Neuronal stem cell (in vitro differentiated cells): ENCODE data around the gene MEIOB.
"Not testable (repeated sequence)": the region's sequence is repeated elsewhere in the genome, so short reads cannot be mapped to it uniquely, and the experiment has no call there.

Experiments
- DNase-seq: peaks from one replicate; pipeline ENCODE4 v3.0.0-alpha.2; 2013; ENCODE audit warnings: low spot score
- H2AFZ ChIP-seq: one replicate; pipeline ENCODE4 v1.6.1; 2013; ENCODE audit warnings: mild to moderate bottlenecking, low read length, inconsistent platforms
- H2AK5ac ChIP-seq: 2 replicates; pipeline ENCODE4 v1.6.1; 2013; ENCODE audit warnings: low read depth, mild to moderate bottlenecking, inconsistent platforms, low read length, moderate library complexity, mixed read lengths
- H2BK120ac ChIP-seq: 2 replicates; pipeline ENCODE4 v1.6.1; 2013; ENCODE audit warnings: low read depth, mild to moderate bottlenecking, inconsistent platforms, low read length, moderate library complexity, mixed read lengths
- H2BK12ac ChIP-seq: one replicate; pipeline ENCODE4 v1.6.1; 2013; ENCODE audit warnings: low read length, inconsistent platforms
- H2BK15ac ChIP-seq: 2 replicates; pipeline ENCODE4 v1.6.1; 2013; ENCODE audit warnings: mild to moderate bottlenecking, low read length, inconsistent platforms, mixed read lengths
- H2BK5ac ChIP-seq: one replicate; pipeline ENCODE4 v1.6.1; 2013; ENCODE audit warnings: inconsistent platforms, mild to moderate bottlenecking, low read length, moderate library complexity
- H3K14ac ChIP-seq: one replicate; pipeline ENCODE4 v1.6.1; 2013; ENCODE audit warnings: low read length, inconsistent platforms
- H3K18ac ChIP-seq: 2 replicates; pipeline ENCODE4 v1.6.1; 2013; ENCODE audit warnings: low read length, inconsistent platforms
- H3K23ac ChIP-seq: 2 replicates; pipeline ENCODE4 v1.6.1; 2013; ENCODE audit warnings: low read depth, mild to moderate bottlenecking, mixed read lengths, low read length, inconsistent platforms; ENCODE audit not compliant: poor library complexity
- H3K27ac ChIP-seq: replicated peaks from 3 replicates; pipeline ENCODE4 v1.5.1; 2013; ENCODE audit warnings: low read length, inconsistent platforms
- H3K27me3 ChIP-seq, 3 experiments: 2 replicates each; pipeline ENCODE4 v1.6.1; 2013; ENCODE audit warnings: low read length in 3 of 3, mild to moderate bottlenecking in 2 of 3, inconsistent platforms in 1 of 3, low read depth in 1 of 3, mixed read lengths in 1 of 3, moderate library complexity in 1 of 3; ENCODE audit not compliant: control insufficient read depth in 3 of 3, insufficient read depth in 3 of 3
- H3K36me3 ChIP-seq, 2 donors: replicated peaks in 1 of 2; 2 replicates each; pipeline ENCODE4 v1.6.1; 2013; ENCODE audit warnings: low read length in 2 of 2; ENCODE audit not compliant: control insufficient read depth in 2 of 2, insufficient read depth in 2 of 2
- H3K4ac ChIP-seq: 2 replicates; pipeline ENCODE4 v1.6.1; 2013; ENCODE audit warnings: inconsistent platforms, mild to moderate bottlenecking, low read length, moderate library complexity
- H3K4me1 ChIP-seq, 2 donors: 1 replicate in 1 of 2; 2 replicates in 1 of 2; pipeline ENCODE4 v1.6.1; 2013; ENCODE audit warnings: low read length in 2 of 2, low read depth in 1 of 2; ENCODE audit not compliant: control insufficient read depth in 2 of 2, insufficient read depth in 1 of 2
- H3K4me2 ChIP-seq: one replicate; pipeline ENCODE4 v1.6.1; 2013; ENCODE audit warnings: mild to moderate bottlenecking, low read length, inconsistent platforms; ENCODE audit not compliant: insufficient read depth, poor library complexity, severe bottlenecking
- H3K4me3 ChIP-seq, 2 donors: 2 replicates each; pipeline ENCODE4 v1.5.1; 2013; ENCODE audit warnings: low read length in 2 of 2, mild to moderate bottlenecking in 2 of 2, inconsistent platforms in 1 of 2, moderate library complexity in 1 of 2
- H3K79me1 ChIP-seq: one replicate; pipeline ENCODE4 v1.6.1; 2013; ENCODE audit warnings: low read depth, mild to moderate bottlenecking, inconsistent platforms, low read length, moderate library complexity
- H3K9ac ChIP-seq: one replicate; pipeline ENCODE4 v1.6.1; 2013; ENCODE audit warnings: mild to moderate bottlenecking, low read depth, low read length, inconsistent platforms; ENCODE audit not compliant: poor library complexity
- H3K9me3 ChIP-seq, 2 donors: replicated peaks in 1 of 2; 2 replicates each; pipeline versions ENCODE3 to v1.6.1; 2013; ENCODE audit warnings: low read length in 2 of 2, mild to moderate bottlenecking in 2 of 2, inconsistent platforms in 1 of 2, low read depth in 1 of 2, mixed read lengths in 1 of 2, moderate library complexity in 1 of 2; ENCODE audit not compliant: control insufficient read depth in 2 of 2, insufficient read depth in 1 of 2
- H4K8ac ChIP-seq: one replicate; pipeline ENCODE4 v1.6.1; 2013; ENCODE audit warnings: low read depth, mild to moderate bottlenecking, inconsistent platforms, low read length, moderate library complexity
- H4K91ac ChIP-seq: one replicate; pipeline ENCODE4 v1.6.1; 2013; ENCODE audit warnings: low read length, low read depth, mild to moderate bottlenecking, inconsistent platforms; ENCODE audit not compliant: poor library complexity
- WGBS, 2 donors: extraction: QIAGEN DNeasy Blood & Tissue Kit; methylation state at CpG; one replicate each; pipeline ENCODE4 v1.1.7; 2013; ENCODE audit warnings: missing lambda C conversion rate in 2 of 2, mixed read lengths in 1 of 2; ENCODE audit not compliant: insufficient read length in 2 of 2, insufficient replicate concordance in 1 of 2; ENCODE audit errors: extremely low coverage in 2 of 2; 5-methylcytosine and 5-hydroxymethylcytosine counted together

Gene MEIOB

GRCh38 chr16:1902547-1903219 lies 30.7 kb upstream of the MEIOB start:
- Histone ChIP-seq H3K18ac (peak overlapping the region; percentile 24), H3K4me1 (peaks cover 0 to 10% of the 10 kb centered on the region in 2 donors), H2AK5ac (no peak overlapping the region), H2BK120ac (no peak overlapping the region), H3K9ac (no peak overlapping the region), H4K8ac (no peak overlapping the region), H3K79me1 (peaks cover 3% of the 10 kb centered on the region), H3K4me2 (no peak overlapping the region), H3K4ac (no peak overlapping the region), H3K14ac (no peak overlapping the region), H3K4me3 (no peak overlapping the region), H3K9me3 (no peaks in the 10 kb centered on the region), H3K27ac (peak overlapping the region; percentile 16), H2BK5ac (no peak overlapping the region), H2BK15ac (peak overlapping the region; percentile 19), H4K91ac (no peak overlapping the region), H3K23ac (peak overlapping the region; percentile 3), H3K27me3 (peaks cover 0 to 63% (median 0%) of the 10 kb centered on the region in 3 experiments), H2BK12ac (no peak overlapping the region), H3K36me3 (no peaks in the 10 kb centered on the region), H2AFZ (peak overlapping the region; percentile 5)
- WGBS, 2 donors = no CpG with 5 or more reads among the region's 20 CpGs
- no peak for DNase-seq

GRCh38 chr16:1900452-1900774 lies 28.4 kb upstream of the MEIOB start:
- no peak overlapping the region for H4K8ac ChIP-seq
- peak overlapping the region; percentile 31 for H3K18ac ChIP-seq
- no peaks in the 10 kb centered on the region for H3K36me3 ChIP-seq
- H2BK15ac ChIP-seq = no peak overlapping the region
- no peak overlapping the region for H2AFZ ChIP-seq
- H4K91ac ChIP-seq = no peak overlapping the region
- H3K9ac ChIP-seq = no peak overlapping the region
- no peak for DNase-seq
- H3K4me3 ChIP-seq = no peak overlapping the region
- peaks cover 0 to 10% of the 10 kb centered on the region in 2 donors for H3K4me1 ChIP-seq
- H2BK120ac ChIP-seq = no peak overlapping the region
- no peaks in the 10 kb centered on the region for H3K9me3 ChIP-seq
- H2BK12ac ChIP-seq = no peak overlapping the region
- H3K27ac ChIP-seq = no peak overlapping the region
- no peak overlapping the region for H2BK5ac ChIP-seq
- H3K4me2 ChIP-seq = no peak overlapping the region
- peaks cover 0 to 59% (median 0%) of the 10 kb centered on the region in 3 experiments for H3K27me3 ChIP-seq
- H3K4ac ChIP-seq = no peak overlapping the region
- peaks cover 3% of the 10 kb centered on the region for H3K79me1 ChIP-seq
- no peak overlapping the region for H3K23ac ChIP-seq
- no CpG with 5 or more reads among the region's 9 CpGs for WGBS, 2 donors
- H2AK5ac ChIP-seq = no peak overlapping the region
- no peak overlapping the region for H3K14ac ChIP-seq

DNA sequence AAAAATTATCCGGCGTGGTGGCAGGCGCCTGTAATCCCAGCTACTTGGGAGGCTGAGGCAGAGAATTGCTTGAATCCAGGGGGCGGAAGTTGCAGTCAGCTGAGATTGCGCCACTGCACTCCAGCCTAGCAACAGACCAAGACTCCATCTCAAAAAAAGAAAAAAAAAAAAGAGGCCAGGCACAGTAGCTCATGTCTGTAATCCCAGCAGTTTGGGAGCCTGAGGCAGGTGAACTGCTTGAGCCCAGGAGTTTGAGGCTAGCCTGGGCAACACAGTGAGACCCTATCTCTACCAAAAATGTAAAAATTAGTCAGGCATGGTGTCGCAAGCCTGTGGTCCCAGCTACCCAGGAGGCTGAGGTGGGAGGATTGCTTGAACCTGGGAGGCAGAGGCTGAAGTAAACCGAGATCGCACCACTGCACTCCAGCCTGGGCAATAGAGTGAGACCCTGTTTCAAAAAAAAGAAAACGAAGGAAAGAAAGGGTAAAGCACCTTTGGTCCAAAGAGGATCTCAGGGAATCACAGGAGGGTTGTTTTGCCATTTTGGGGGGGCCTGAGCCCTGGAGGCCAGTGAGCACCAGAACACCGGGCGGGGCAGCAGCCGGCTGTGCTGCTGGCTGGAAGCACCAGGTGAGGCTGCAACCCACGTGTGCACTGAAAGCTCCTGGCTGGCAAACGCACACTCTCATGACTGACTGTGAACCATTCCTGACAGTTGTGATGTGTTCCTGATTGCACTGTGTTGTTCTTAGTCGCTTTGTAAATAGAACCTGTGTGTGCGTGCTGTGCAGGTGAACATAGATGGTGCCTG lies 27.9 kb upstream of the MEIOB start:
- no peak overlapping the region for H3K23ac ChIP-seq
- no peak overlapping the region for H2BK15ac ChIP-seq
- peaks cover 3% of the 10 kb centered on the region for H3K79me1 ChIP-seq
- H3K18ac ChIP-seq = no peak overlapping the region
- no CpG with 5 or more reads among the region's 16 CpGs for WGBS, 2 donors
- H3K9me3 ChIP-seq = no peaks in the 10 kb centered on the region
- no peak for DNase-seq
- peaks cover 0 to 10% of the 10 kb centered on the region in 2 donors for H3K4me1 ChIP-seq
- H3K9ac ChIP-seq = no peak overlapping the region
- H3K36me3 ChIP-seq = no peaks in the 10 kb centered on the region
- no peak overlapping the region for H2AFZ ChIP-seq
- H2AK5ac ChIP-seq = no peak overlapping the region
- H2BK12ac ChIP-seq = no peak overlapping the region
- no peak overlapping the region for H4K8ac ChIP-seq
- peak overlapping the region in 1 of 2 donors; percentile 48 for H3K4me3 ChIP-seq
- no peak overlapping the region for H2BK120ac ChIP-seq
- H3K14ac ChIP-seq = no peak overlapping the region
- H3K4me2 ChIP-seq = no peak overlapping the region
- H4K91ac ChIP-seq = no peak overlapping the region
- H3K27me3 ChIP-seq = peaks cover 0 to 57% (median 0%) of the 10 kb centered on the region in 3 experiments
- no peak overlapping the region for H3K4ac ChIP-seq
- H3K27ac ChIP-seq = no peak overlapping the region
- no peak overlapping the region for H2BK5ac ChIP-seq

DNA sequence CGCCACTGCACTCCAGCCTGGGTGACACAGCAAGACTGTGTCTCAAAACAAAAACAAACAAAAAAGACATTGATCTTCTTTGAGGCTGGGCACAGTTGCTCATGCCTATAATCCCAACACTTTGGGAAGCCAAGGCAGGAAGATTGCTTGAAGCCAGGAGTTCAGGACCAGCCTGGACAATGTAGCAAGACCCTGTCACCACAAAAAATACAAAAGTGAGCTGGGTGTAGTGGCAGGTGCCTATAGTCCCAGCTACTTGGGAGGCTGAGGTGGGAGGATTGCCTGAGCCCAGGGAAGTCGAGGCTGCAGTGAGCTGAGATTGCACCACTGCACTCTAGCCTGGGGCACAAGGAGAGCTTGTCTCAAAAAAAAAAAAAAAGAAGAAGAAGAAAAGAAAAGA lies 25.7 kb upstream of the MEIOB start:
- not testable (repeated sequence) for H3K9me3 ChIP-seq, DNase-seq, H3K4ac ChIP-seq, H3K23ac ChIP-seq, H3K14ac ChIP-seq, H3K9ac ChIP-seq, H3K18ac ChIP-seq, H2BK12ac ChIP-seq, H4K91ac ChIP-seq, H2BK15ac ChIP-seq, H2BK5ac ChIP-seq, H4K8ac ChIP-seq, H2AFZ ChIP-seq, H2BK120ac ChIP-seq, H3K79me1 ChIP-seq, H3K4me2 ChIP-seq, H2AK5ac ChIP-seq, H3K36me3 ChIP-seq, H3K4me3 ChIP-seq, H3K27ac ChIP-seq, H3K4me1 ChIP-seq
- H3K27me3 ChIP-seq = peaks cover 0 to 50% (median 0%) of the 10 kb centered on the region in 3 experiments
- no CpG with 5 or more reads among the region's 2 CpGs for WGBS, 2 donors
